Measurements from ENCODE around the gene CERCAM.

CERCAM gene

DNA sequence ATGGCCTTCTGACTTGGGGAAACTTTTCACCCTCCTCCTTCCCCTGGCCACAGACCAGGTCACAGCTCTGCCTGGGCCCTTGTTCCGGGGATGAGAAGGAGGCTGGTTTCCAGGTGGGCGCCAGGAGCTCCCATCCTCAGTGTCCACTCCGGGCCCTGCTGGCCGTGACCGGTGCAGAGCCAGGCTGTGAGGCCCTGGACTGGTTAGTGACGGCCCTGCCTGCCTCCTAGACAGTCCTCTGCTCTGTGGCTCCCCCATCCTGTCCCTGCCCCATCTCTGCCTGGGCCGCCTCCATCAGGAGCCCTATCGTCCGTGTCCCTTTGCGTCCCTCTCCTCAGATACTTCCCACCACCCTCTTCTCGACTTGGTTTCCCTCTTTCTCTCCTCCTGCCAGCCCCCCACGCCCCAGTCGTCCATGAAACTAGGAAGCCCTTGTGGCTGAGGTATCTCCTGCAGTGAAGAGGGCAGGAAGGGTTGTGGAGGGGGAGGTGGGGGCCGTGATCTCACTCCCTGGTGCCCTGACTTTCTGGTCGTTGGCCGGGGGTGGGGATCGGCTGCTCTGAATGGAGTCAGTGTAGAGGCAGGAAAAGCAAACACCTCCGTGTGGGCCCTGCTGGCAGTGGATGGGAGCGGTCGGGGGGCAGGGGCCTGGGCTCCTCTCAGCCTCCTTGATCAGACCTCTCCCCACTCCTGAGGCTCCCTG, 15.4 kb upstream of the CERCAM start:
- H3K4me3 ChIP-seq (ENCODE audit: low read depth, low read length) = no peak overlapping the region
- TF ChIP-seq, protein P1, sequence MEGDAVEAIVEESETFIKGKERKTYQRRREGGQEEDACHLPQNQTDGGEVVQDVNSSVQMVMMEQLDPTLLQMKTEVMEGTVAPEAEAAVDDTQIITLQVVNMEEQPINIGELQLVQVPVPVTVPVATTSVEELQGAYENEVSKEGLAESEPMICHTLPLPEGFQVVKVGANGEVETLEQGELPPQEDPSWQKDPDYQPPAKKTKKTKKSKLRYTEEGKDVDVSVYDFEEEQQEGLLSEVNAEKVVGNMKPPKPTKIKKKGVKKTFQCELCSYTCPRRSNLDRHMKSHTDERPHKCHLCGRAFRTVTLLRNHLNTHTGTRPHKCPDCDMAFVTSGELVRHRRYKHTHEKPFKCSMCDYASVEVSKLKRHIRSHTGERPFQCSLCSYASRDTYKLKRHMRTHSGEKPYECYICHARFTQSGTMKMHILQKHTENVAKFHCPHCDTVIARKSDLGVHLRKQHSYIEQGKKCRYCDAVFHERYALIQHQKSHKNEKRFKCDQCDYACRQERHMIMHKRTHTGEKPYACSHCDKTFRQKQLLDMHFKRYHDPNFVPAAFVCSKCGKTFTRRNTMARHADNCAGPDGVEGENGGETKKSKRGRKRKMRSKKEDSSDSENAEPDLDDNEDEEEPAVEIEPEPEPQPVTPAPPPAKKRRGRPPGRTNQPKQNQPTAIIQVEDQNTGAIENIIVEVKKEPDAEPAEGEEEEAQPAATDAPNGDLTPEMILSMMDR (IDR thresholded peaks at IDR 0.05; ENCODE audit: control insufficient read depth, extremely low read depth, insufficient read depth) = no peak
- DNase-seq (ENCODE audit: low read depth) = no peak

DNA sequence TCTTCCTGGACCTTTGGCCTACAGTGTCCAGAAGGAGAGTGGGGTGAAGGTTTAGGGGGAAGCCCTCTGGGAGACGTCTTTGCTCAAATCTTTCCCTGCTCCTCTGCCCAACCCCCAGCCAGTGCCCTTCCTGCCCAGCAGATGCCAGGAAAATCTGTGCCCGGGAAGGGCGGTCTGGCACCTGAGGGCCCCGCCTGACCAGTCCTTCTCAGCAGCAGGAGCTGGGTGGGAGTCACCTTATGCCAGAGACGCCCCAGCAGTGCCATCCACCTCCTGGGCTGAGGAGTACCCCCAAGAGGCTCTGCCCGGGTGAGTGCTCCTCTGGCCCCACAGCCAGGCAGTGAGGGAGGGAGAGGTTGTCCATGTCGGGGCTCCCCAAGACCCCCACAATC, 14.9 kb upstream of the CERCAM start:
- no peak overlapping the region for H3K4me3 ChIP-seq (ENCODE audit: low read depth, low read length)
- no peak for DNase-seq (ENCODE audit: low read depth)
- TF ChIP-seq, protein P1 (IDR thresholded peaks at IDR 0.05; ENCODE audit: control insufficient read depth, extremely low read depth, insufficient read depth) = no peak

DNA sequence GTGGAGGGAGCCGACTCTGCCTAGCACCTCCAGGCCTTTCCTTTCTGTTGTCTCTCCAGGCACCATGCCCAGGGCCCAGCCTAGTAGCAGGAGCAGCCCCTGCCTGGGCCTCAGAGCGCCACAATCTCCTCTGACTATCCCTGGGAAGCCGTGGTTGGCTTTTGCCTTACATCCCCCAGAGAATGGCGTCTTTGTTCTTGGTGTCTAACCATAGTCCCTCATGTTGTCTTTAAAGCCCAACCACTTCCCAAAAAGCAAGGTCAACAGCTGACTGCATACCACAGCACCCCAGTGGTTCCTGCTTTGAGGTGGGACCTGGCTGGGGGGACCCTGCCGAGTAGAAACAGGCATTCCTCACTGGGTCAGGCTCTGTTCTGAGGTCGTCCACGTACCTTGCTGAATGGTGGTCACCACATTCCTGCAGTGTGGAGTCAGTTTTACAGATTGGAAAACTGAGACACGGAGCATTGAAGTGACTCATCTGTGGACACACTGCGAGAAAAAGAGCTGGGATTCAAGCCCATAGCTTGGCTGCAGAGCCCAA, 13.7 kb upstream of the CERCAM start:
- H3K4me3 ChIP-seq (ENCODE audit: low read depth, low read length) = no peak overlapping the region
- TF ChIP-seq, protein P1 (IDR thresholded peaks at IDR 0.05; ENCODE audit: control insufficient read depth, extremely low read depth, insufficient read depth) = no peak
- DNase-seq (ENCODE audit: low read depth) = no peak

DNA sequence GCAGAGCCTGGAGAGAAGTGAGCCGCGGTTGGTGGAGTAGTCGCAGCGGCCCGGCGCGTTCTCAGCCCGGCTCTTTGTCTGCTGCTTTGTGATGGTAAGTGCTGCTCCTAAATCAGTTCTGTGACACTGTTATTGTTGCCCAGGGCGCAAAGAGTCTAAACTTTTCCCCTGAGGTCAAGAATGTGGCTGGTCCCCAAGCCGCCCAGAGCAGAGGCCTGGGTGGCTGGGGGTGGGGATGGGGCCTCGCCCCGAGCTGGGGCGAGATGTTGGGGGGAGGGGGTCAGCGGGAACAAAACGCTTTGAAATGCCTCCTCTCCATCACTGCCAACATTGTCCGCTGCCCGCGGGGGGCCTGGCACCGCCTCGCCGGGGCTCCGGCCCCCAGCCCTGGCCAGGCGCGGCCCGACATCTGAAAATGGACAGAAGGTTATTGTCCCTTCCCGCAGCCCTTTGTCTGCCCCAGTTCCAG, 11.7 kb upstream of the CERCAM start:
- TF ChIP-seq, protein P1 (IDR thresholded peaks at IDR 0.05; ENCODE audit: control insufficient read depth, extremely low read depth, insufficient read depth) = no peak
- H3K4me3 ChIP-seq (ENCODE audit: low read depth, low read length) = no peak overlapping the region
- DNase-seq (ENCODE audit: low read depth) = no peak

DNA sequence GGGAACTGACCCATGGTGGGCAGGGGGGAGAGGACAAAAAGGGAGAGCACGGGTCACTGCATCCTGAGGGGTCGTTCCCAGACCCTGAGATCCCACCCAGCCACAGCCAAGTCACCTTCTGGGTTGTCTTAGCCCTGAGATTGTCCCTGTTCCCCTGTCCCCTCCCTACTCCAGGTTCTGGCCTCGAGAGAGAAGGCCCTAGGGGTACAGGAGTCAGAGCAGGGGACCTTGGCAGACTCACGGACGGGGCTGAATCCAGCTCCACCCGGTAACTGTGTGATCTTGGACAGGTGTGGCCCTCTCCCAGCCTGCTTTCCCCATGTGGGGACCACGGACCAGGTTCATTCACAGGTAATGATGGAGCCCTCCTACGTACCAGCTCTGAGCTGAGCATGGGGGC, 11.2 kb upstream of the CERCAM start:
- no peak overlapping the region for H3K4me3 ChIP-seq (ENCODE audit: low read depth, low read length)
- TF ChIP-seq, protein P1 (IDR thresholded peaks at IDR 0.05; ENCODE audit: control insufficient read depth, extremely low read depth, insufficient read depth) = no peak
- DNase-seq (ENCODE audit: low read depth) = no peak

DNA sequence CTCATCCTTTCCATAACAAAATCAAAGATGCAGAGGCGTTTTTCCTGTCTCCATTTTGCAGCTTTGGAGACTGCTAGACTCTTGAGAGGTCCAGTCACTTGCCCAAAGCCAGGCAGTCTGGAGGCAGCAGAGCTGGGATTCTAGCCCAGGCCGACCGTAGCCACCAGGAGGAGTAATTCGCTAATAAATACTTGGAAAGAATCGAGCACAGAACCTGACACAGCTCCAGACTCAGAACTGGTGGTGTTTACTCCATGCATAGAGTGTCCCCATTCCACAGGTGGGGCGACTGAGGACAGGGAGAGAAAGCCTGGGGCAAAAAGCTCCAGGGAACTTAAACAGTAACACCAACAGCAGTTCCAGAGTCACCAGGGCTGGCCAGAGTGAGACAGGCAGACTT, 10.7 kb upstream of the CERCAM start:
- no peak for DNase-seq (ENCODE audit: low read depth)
- TF ChIP-seq, protein P1 (IDR thresholded peaks at IDR 0.05; ENCODE audit: control insufficient read depth, extremely low read depth, insufficient read depth) = peak; percentile 32; the same call in 1 of the 2 replicates
- H3K4me3 ChIP-seq (ENCODE audit: low read depth, low read length) = no peak overlapping the region

Measured in LNCaP clone FGC (cell line).